Hypothalamus (tissue), 51 donors: ENCODE data around the gene UGCG.

Experiments used
- DNase-seq, 51 donors: peaks; one replicate each; lab custom pipeline; 2025; lab: John Stamatoyannopoulos, UW

Gene UGCG

GRCh38 chr9:111917201-111917600, 20.6 kb downstream of the UGCG start:
- DNase-seq, result no peak

GRCh38 chr9:111917980-111918379, 21.4 kb downstream of the UGCG start:
- no peak for DNase-seq

- no peak for DNase-seq
Observed at GRCh38 chr9:111919875-111920274, 23.3 kb downstream of the UGCG start.

GRCh38 chr9:111920531-111920930, 23.9 kb downstream of the UGCG start:
- no peak for DNase-seq

GRCh38 chr9:111922324-111923013, 25.9 kb downstream of the UGCG start:
- no peak for DNase-seq

GRCh38 chr9:111924281-111924680, 27.7 kb downstream of the UGCG start:
- DNase-seq, result no peak

- no peak for DNase-seq
Observed at GRCh38 chr9:111925017-111925770, 28.6 kb downstream of the UGCG start.

GRCh38 chr9:111925784-111926183, 29.2 kb downstream of the UGCG start:
- DNase-seq, result no peak

GRCh38 chr9:111926421-111926875, 29.8 kb downstream of the UGCG start:
- peak in 5 of 51 donors; percentile 1 to 22 (median 10) for DNase-seq

GRCh38 chr9:111928359-111928720, 31.7 kb downstream of the UGCG start:
- DNase-seq, result no peak

- DNase-seq, result no peak
Observed at GRCh38 chr9:111934747-111935146, 38.1 kb downstream of the UGCG start.

GRCh38 chr9:111936391-111936790, 39.8 kb downstream of the UGCG start:
- DNase-seq, result no peak

- DNase-seq, result no peak
Observed at GRCh38 chr9:111937301-111937700, 40.7 kb downstream of the UGCG start.

GRCh38 chr9:111937781-111938426, 41.3 kb downstream of the UGCG start:
- DNase-seq, result peak in 2 of 51 donors; percentile 7 to 16

- DNase-seq, result no peak
Observed at GRCh38 chr9:111938427-111938800, 41.8 kb downstream of the UGCG start.

- no peak for DNase-seq
Observed at GRCh38 chr9:111939322-111939721, 42.7 kb downstream of the UGCG start.

GRCh38 chr9:111940697-111941096, 44.1 kb downstream of the UGCG start:
- no peak for DNase-seq

GRCh38 chr9:111943200-111943599, 46.6 kb downstream of the UGCG start:
- no peak for DNase-seq

- no peak for DNase-seq
Observed at GRCh38 chr9:111943746-111944145, 47.1 kb downstream of the UGCG start.

GRCh38 chr9:111944241-111944866, 47.7 kb downstream of the UGCG start:
- no peak for DNase-seq

GRCh38 chr9:111945216-111945615, 48.6 kb downstream of the UGCG start:
- no peak for DNase-seq
